Left hindlimb (tissue), 1 donor: ENCODE measurements around the gene ZNF593OS.

Source experiments
- DNase-seq: peaks from one replicate; pipeline ENCODE4 v3.0.0-alpha.2; 2018

Gene ZNF593OS

DNA sequence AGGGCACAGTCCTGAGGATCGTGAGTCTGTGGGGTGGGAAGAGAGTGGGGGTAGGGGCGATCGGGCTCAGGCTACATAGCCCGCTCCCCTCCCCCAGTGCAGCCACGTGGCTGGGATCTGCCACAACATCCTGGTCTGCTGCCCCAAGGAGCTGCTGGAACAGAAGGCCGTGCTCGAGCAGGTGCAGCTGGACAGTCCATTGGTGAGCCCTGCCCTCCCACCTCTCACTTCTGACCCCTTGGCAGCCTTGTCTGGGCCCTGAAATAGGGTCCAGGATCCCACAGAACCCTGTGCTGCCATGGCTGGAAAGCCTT lies 10.7 kb upstream of the ZNF593OS start:
- no peak for DNase-seq

DNA sequence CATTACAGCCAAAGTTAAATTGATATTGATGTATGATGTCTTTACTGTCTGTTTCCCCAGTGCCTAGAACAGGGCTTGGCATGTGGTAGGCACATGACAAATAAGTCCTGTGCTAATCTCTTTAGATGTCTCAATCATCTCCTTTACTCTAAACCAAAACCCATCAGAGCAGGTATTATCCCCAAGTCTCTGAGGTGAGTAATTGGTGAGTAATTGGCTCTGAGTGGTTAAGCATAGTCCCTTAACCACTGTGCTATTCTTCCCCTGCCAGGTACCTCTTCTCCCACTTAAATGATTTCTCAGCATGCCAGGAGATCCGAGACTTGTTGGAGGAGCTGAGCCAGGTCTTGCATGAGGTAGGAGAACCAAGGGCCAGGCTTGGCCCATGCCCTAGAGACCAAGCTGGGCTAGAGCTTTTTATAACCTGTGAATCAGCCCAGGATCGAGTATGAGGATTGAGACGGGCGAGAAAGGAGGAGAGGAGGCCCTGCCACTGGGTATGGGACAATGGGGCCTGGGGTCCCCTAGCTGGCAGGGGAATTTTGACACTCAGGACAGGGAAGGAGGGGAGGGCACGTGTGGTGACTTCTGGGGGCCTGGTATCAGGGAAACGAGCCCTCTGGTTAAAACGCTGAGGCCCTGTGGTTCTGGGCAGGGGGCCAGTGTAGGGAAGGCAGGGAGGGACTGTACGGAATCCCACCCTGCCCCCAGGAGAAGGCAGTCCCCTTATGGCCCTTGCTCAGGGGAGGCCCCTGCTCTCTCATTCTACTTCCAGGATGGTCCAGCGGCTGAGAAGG lies 10.2 kb upstream of the ZNF593OS start:
- DNase-seq = no peak

DNA sequence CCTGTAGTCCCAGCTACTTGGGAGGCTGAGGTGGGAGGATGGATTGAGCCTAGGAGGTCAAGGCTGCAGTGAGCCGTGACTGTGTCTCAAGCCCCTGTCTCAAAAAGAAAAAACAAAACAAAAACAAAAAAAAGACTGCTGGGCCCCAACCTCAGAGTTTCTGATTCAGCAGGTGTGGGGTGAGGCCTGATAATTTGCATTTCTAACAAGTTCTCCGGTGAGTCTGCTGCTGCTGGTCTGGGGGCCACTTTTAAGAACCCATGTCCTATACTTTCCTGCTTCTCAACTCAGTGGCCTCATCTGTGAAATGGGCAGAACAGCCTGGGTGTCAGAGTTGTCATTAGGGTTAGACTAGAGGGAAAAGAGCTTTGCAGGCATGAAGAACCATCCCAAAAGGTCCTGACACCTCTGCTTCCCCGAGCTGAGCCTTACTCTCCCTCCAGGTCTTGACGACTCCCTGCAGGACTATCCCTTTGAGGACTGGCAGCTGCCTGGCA lies 8.4 kb upstream of the ZNF593OS start:
- no peak for DNase-seq

DNA sequence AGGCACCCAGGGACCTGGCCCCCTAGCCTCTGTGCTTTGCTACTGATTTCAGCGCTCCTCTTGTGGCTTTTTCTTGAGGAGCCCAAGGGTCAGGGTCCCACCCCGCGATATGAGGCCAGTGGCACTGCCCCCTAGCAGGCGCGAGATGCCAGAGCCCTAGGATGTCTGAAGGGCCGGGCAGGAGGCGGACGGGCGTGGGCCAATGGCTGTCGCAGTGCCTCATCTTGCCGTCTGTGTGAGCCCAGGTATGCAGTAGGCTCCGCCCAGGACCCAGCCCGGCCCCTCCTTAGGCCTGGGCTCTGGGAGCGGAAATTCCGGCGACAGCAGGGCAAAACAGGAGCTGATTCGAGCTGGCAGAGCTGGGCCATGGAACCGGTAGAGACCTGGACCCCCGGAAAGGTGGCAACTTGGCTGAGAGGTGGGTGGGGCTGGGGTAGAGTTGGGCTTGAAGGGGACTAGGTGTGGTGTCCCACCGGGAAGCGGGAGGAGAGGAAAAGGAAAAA lies 5.6 kb upstream of the ZNF593OS start, which contains the start of gene CNKSR1:
Gene CNKSR1, plus strand, starts transcription at position 310 of the 503 bp plus-strand sequence. Its CDS starts 57 bp downstream, at position 367.
- no peak for DNase-seq

DNA sequence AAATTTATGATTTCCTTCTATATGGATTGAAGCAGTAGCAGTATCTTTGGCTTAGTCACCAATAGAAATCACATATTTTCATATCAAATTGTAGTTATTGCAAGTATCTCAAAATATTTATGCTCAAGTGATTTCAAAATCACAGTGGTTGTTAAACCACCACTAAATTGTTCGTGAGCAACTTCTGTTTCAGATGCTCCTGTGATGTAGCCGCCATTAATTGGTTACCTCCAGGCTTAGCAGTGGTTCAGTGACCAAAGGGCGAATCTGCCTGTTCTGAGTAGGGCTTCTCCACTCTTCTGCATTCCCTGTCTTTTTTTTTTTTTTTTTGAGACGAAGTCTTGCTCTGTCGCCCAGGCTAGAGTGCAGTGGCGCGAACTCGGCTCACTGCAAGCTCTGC lies 3.7 kb upstream of the ZNF593OS start:
- no peak for DNase-seq

DNA sequence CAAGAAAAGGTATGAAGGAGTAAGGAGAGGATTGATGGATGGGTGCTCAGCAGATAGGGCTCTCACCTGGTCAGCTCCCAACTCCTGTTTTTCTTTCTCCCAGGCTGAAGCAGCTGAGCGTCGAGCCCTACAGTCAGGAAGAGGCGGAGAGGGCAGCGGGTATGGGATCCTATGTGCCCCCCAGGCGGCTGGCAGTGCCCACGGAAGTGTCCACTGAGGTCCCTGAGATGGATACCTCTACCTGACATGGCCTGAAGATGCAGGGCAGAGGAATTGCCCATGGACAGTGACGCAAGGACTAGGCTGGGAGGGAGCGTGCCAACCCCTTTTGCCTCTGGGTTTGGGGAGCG lies 1.2 kb downstream of the ZNF593OS start:
- DNase-seq = no peak

DNA sequence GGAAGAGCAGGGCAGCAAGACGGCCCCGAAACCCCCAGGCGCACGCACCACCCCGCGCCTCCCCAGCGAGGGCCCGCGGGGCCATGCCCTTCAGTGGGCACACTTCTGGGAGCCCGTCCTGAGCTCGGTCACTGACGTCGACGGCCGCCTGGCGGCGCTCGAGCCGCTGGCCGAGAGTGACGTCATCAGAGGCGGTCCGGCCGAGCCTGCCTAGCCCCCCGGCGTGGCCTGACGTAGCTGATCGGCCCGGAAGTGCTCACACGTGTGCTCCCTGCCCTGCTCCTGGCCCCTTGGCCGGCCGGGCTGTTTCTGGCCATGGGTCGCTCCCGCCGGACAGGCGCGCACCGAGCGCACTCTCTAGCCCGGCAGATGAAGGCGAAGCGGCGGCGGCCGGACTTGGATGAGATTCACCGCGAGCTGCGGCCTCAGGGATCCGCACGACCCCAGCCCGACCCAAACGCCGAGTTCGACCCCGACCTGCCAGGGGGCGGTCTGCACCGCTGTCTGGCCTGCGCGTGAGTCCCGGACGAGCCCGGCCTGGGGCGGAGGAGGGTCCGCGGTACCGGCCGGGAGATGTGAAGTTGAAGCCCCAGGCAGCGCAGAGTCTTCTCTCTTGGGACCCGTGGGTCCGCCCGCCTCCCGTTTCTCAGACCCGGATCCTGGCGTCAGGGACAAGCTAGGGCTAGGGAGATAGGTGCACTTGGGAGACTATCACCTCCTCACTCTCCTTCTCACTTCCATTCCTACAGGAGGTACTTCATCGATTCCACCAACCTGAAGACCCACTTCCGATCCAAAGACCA lies 1.8 kb downstream of the ZNF593OS start, which contains the start of gene ZNF593:
Gene ZNF593, plus strand, starts transcription at position 240 of the 803 bp plus-strand sequence. Its CDS starts 76 bp downstream, at position 316.
- DNase-seq = peak; percentile 93

DNA sequence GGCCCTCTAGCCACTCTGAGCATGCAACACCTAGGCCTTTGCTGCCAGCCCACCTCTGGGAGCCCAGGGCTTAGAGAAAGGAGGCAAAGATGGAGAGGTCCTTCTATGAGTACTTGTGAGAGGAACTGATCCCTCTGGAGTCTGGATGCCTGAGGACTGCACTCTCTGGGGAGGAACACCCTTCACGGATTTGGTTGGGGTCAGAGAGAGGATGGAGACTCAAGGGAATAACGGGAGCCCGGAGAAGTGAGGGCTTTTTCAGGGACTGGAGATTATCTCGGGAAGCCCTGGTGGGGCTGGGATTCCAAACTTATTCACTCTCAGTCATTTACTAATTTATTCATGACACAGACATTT lies 2.5 kb downstream of the ZNF593OS start:
- DNase-seq = no peak

DNA sequence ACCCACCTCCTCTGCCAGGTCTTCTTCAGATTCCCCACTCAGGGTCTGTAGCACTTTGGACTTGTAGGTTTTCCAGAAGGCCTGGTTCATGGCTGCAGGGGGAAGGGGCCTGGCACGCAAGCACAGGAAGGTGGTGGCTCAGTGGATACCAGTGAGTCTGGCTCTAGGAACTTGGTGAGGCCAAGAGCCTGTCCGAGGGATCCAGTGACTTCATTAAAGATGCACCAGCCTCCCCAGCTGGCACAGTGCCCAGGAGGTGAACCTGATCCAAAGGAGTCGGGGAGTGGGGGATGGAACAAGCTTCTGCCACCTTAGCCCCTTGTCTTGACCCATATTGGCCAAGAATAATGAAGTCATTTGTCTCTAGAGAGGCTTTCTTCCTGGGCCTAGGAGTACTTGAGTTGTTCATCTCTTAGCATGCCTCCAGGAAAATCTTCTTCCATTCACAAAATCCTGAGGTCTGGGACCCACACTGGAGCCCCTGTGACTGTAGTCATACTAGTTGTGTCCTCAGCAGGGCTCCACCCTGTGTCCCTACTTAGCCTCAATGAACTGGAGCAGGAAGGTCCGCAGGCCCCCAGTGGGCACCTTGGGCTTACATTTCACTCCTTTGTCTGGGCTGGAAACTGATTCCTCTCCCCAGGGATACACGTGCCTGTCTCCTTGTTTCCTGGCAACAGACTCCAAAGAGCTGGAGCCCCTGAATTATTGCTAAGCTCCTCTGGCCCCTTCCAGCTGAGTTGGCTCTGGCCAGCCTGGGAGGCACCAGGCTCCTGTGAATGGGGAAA lies 3.0 kb downstream of the ZNF593OS start, which contains the start of gene C1orf232:
Gene C1orf232, minus strand, starts transcription at position 554 of the 788 bp plus-strand sequence. Its CDS starts 464 bp downstream, at position 90.
- no peak for DNase-seq

DNA sequence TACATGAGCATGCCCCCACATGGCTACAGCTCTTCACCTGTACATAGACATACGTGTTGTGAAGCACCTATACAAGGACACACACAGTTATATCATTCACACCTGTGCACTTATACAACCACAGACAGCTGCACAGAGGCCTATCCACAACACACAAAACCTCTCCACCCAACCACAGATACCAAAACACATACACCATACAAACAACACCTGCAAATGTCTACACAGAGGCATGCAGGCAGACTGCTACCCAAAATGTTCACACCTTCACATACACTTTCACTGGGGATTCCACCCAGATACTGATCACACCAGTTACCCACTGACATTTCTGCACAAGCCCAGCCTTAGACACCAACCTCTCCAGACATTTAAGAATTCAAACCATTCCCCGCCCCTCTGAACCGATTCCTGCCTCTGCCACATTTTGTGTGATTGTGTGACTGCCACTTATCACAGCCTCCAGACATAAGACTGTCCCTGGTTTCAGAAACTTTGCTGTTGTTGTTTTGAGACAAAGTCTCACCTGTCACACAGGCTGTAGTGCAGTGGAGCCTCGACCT lies 4.8 kb downstream of the ZNF593OS start:
- no peak for DNase-seq

DNA sequence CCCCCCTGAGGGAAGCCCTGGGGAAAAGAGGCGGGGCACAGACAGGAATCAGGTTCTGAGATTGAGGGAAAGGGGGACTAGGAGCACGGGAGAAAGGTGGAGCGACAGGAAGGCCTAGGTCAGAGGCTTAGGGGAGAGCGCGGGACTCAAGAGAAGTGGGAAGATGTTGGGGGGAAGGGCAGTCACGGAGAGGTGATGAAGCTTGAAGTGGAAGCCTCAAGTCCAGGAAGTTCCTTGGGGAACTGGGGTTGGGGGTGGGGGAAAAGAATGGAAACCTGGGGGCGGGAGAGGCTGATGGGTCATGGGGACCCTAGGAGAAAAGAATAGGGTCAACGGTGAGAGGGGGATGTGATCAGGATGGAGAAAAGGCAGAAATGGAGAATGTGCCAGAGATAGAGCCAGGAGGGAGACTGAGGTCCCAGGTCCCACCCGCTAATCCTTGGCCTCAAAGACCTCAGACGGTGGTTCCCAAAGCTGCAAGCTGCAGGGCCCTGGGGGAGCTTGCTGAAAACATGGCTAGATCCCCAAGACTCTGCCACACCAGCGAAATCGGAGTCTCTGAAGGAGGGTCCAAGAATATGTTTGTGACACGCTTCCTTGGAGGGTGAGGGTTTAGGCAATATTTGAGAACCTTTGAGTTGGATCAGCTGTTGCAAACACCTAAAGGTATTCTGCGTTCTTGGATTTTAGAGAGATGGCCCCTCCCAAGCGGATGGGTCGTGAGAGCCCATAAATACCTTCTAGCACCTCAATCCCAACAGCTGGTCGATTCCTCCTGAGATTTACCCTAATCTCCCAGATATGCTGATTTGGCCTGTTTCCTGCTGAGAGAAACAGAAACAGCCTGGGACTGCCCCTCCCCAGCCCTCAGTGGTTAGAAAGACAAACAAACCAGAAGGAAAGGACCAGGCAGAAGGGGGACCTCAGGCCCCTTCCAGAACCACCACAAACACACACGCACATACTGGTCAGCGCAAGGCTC lies 6.5 kb downstream of the ZNF593OS start:
- DNase-seq = no peak

DNA sequence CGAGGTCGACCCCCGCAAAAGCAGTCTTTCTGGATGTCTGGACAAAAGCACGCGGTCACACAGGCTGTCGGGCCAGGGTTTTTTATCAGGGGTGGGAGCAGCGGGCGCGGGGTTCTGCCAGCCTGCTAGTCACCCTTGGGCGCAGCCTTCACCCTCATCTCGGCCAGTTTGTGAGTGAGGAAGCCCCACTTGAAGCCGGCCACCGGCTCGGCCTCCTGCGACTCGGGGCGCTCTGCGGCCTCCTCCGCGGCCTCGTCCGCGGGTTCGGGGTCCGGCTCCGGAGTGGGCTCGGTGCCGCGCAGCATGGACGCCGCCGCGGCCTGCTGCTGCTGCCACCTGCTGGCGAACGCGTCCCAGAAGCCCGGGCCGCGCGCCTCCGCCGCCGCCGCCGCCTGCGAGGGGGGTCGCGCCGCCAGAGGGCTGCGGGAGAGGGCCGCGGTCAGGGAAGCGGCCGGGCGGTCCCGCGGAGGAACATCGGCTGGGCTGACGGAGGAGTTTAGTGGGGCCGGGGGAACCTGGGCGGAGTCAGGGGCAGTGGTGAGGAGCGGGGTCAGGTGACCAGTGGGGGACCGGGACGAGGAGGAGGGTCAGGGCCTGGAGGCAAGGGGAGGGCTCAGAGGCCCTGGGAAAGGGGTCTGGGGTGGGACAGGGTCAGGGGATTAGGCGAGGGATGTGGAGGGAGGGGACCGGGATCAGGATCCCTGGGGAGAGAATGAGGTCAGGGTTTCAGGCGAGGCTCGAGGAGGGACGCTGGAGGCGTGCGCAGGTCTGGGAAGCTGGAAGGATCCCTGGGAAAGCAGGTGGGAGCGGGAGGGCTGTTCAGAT lies 7.4 kb downstream of the ZNF593OS start:
- no peak for DNase-seq

DNA sequence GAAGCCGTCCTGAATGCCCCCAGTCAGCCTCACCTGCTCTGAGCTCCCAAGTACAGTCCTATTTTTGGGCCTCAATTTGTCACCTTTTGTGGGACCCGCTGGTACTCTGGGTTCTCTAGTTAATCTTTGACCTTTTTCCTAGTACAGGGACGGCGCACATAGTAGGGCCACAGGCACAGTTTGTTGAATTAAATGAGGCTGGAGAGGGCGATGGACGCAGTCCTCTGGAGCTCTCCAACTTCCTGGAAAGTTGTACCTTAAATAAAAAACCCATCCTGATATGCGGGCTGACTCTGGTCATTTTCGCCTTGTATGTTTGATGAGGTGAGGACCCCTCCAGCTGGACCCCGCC lies 8.0 kb downstream of the ZNF593OS start:
- no peak for DNase-seq

DNA sequence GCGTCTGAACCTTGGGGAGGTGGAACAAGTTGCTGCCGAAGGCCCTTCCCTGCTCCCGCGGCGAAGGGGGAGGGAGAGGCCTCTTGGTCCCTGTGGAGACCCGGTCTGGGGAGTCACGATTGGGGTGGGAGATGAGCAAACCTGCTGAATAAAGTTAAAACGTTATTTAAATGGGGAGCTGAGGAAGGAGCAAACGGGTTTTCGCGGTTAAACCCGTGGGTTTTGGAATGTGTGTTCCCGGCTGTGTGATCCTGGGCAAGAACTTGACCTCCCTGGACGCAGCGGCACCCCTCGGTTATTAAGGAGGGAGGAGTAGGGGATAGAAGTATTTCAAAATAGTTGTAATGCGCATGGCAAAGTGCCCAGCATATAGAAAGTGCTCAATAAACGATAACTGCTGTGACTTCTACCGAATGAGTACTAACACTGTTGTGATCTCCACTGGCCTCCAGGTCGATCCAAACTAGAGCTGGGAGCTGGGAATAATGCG lies 9.4 kb downstream of the ZNF593OS start:
- DNase-seq = no peak

DNA sequence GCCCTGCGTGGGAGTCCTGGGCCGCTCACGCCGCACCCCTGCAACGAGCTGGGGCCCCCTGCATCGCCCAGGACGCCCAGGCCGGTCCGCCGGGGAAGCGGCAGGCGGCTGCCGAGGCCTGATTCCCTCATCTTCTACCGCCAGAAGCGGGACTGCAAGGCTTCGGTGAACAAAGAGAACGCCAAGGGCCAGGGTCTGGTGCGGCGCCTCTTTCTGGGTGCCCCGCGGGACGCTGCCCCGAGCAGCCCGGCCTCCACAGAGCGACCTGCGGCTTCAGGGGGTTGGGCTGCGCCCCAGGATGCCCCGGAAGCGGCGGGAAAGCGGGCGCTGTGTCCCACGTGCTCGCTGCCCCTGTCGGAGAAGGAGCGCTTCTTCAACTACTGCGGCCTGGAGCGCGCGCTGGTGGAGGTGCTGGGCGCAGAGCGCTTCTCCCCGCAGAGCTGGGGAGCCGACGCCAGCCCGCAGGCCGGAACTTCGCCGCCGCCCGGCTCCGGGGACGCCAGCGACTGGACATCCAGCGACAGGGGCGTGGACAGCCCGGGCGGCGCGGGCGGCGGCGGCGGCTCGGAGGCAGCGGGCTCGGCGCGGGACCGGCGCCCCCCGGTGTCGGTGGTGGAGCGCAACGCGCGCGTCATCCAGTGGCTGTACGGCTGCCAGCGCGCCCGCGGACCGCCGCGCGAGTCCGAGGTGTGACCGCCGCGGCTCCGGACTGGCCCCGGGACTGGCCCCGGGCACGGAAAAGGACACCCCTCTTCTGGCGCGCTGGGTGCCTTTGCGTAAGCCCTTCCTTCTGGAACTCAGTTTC lies 10.0 kb downstream of the ZNF593OS start:
- DNase-seq = peak; percentile 69

DNA sequence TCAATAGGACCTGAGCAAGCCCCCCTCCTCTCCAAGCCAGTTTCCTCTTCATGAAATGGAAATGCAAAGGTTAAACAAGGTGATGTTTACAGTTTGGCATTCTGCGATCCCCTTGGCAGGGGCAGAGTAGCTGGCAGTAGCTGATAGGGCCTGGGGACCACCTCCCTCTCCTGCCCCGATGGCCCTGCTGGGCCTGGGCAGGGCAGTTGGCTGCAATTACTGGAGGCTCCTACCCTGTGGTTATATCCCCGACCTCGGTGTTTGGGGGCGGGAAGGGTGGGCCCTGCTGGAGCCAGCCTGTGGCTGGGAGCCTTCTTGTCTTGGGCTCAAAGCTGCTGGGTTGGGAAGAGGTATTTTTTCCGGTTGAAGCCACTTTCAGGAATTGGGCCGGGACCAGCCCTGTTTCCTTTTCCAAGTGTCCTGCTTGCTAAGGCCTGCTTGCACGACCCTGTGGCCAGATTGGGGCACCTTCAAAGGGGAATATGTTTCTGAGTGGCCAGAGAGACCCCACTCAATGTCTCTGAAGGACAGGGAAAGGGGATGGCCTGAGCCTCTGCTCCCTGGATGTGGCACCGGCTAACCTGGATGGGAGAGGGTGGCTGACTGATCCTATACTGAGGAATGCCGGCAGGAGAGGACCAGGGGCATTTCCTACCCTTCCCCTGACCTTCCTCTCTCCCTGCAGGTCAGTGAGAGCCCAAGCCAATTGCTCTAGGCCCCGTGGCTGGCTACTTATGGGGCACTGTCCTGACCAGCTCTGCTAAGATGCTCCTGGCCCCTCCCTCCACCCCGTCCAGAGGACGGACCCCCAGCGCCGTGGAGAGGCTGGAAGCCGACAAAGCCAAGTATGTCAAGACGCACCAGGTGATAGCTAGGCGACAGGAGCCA lies 10.9 kb downstream of the ZNF593OS start:
- no peak for DNase-seq

DNA sequence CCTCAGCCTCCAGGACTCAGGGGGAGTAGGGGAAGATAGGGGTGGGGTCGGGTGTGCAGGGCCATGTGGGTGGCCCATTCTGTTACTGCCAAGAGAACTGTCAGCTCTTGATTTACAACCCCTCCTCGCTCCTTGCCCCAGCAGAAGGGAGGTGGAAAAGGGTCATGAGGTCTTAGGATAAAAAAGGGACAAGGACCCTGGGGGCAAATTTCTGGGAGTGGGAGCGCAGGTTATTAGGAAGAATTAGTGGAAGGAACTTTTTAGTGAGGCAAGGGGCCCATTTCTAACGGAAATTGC lies 11.9 kb downstream of the ZNF593OS start:
- no peak for DNase-seq

DNA sequence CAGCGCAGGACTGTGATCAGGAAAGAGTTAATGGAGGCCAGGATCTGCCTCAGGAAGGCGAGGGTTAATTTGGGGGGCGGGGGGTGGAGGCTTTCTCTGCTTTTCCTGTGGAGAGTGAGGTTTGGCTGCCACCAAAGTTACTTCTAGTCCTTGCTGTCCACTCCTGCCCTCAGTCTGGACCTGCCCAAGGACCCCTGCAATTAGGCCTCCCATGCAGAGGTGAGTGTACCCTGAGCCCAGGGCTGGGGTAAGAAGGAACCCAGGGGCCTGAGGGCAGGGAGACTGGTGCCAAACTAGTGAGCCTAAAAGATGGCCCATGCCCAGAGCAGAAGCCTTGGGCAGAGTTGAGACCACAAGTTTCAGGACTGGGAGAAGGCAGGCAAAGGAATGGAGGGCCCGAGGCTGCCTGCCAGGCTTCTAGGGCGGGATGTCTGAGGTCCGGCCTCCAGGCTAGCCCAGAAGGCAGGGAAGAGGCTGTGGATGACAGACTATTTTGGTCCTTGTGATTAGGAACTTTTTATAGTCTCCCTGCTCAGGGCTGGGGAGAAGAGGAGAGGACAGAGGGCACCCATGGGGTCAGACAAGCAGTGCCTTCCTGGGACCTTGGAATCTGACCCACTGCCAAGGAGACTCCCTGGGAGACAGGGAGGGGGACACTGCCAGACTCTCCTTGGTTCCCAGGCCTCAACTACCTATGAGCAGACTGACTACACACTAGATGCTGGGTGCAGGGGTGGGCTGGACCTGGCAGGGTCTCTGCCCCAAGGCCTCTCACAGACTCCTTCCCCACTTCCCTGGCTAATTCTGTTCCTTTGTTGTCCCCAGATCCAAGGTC lies 12.5 kb downstream of the ZNF593OS start, which contains the start of gene FAM110D:
Gene FAM110D, plus strand, starts transcription at position 172 of the 835 bp plus-strand sequence. CDS start 2,213 bp downstream, outside the sequence.
- no peak for DNase-seq
